AG10803 (cell line): Measurements from ENCODE around the gene GNAO1.

Experiments
- DNase-seq: peaks from one replicate; pipeline ENCODE4 v3.0.0; 2010; ENCODE audit warnings: low read depth
- H3K4me3 ChIP-seq: 2 replicates; pipeline ENCODE4 v1.5.1; 2011; ENCODE audit warnings: mild to moderate bottlenecking, low read length, control low read depth
- CTCF ChIP-seq: conservative IDR thresholded peaks from 2 replicates; pipeline ENCODE4 v1.5.1; 2011; ENCODE audit warnings: mild to moderate bottlenecking, low read length, control low read depth, inconsistent platforms

The GNAO1 gene

DNA sequence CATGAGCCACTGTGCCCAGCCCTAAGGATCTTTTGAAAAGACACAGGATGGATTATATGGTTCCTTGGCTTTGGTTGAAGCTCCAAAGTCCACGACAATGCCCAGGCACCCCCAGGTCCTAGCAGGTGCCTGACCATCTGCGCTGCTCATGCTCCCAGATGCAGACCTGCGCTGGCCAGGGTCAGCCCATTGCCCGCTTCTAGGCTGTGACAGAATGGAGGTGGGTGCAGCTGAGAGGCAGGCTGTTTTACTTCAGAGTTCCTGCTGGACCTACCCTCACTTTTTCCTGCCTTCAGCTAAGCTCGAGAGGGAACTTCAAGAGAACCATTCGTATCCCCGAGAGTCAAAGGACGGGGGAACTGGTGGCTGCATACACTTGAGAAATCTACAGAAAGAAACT is 173.6 kb downstream of the GNAO1 start:
- H3K4me3 ChIP-seq = no peak overlapping the region
- TF ChIP-seq CTCF = no peak
- DNase-seq = no peak

DNA sequence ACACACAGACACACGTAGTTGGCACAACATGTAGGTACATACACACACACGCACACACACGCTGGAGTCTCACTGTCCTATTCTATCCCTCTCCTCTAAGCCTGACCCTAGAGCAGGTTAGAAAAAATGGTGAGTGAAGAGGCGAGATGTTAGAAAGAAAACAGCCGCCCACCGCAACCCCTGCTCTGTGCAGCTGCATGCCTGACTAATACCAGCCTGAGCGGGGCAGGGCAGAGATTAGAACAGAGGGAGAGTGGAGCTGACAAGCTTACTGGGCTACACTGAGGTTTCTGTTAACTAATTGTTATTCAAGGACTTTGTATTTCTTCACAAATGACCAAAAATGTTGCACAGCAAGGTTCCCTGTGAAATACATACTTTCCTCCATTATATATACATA is 174.3 kb downstream of the GNAO1 start:
- no peak for TF ChIP-seq CTCF
- H3K4me3 ChIP-seq = no peak overlapping the region
- no peak for DNase-seq

DNA sequence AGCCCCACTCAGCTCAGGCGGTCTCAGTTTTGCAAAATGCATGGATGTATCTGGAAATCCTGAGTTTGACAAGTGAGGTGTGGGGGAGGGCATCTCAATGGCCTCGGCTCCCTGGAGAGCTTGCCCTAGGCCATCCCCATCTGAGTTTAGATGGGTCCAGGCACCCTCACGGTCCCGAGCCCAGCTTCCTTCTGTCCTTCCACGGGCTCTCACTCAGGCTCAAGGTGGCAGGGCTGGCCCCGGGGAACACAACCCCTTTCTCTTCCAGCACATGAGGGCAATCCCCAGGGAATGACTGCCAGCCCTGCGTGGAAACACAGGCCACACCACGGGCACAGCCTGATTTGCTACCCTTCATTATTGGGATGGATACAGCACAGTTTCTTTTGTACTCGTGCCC is 175.7 kb downstream of the GNAO1 start:
- no peak for TF ChIP-seq CTCF
- H3K4me3 ChIP-seq = no peak overlapping the region
- DNase-seq = no peak

- no peak for DNase-seq
- no peak for TF ChIP-seq CTCF
- no peak overlapping the region for H3K4me3 ChIP-seq
Observed at GRCh38 chr16:56367764-56368163, 176.5 kb downstream of the GNAO1 start.

GRCh38 chr16:56368545-56368944 is 177.3 kb downstream of the GNAO1 start:
- TF ChIP-seq CTCF = no peak
- no peak for DNase-seq
- H3K4me3 ChIP-seq = no peak overlapping the region

- H3K4me3 ChIP-seq = no peak overlapping the region
- no peak for DNase-seq
- no peak for TF ChIP-seq CTCF
Observed at GRCh38 chr16:56369202-56369601, 177.9 kb downstream of the GNAO1 start.

DNA sequence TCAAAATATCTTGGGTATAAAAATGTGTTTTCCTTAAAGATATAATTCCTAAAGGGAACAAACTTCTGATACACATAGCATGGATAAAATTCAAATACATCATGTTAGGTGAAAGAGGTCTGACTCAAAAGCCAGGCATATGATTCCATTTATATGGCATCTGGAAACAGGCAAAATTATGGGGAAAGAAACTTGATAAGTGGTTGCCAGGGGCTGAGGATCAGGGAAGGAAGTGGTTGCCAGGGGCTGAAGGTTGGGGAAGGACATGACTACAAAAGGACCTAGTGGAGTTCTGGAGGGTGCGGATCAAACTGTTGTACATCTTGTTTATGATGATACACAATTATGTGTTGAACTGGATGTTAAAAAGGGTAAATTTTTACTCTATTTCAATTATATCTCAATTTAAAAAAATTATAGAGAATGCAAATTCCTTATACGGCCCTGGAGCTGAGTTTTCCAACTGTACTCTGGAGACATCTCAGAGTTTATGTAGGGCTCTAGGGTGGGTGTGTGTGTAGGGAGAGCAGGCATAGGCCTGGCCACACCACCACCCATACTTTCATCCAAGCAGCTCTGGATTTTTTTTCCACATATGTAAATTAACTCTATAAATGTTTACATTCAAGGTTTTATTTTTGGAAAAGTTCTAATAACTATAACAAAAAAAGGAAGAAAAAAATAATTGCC is 179.0 kb downstream of the GNAO1 start:
- TF ChIP-seq CTCF = no peak
- H3K4me3 ChIP-seq = no peak overlapping the region
- peak; percentile 28 for DNase-seq
